OCI-LY7 (cell line): ENCODE measurements around the gene MSH2. TPM values are rescaled to one million over a fixed set of nuclear protein-coding genes. Genes with fewer than 3 reads are reported as not detected.

Experiments
- Bru-seq: library from RNA; stranded (reverse); fragments of 400-500 nt; gene quantifications from one replicate; lab custom pipeline; 2021; lab: Mats Ljungman, UMichigan
- BruChase-seq, 2 experiments: library from RNA; stranded (reverse); fragments of 400-500 nt; gene quantifications; one replicate each; lab custom pipeline; 2021; lab: Mats Ljungman, UMichigan
- BruUV-seq: library from RNA; stranded (reverse); fragments of 400-500 nt; replicated peaks from 2 replicates; lab custom pipeline; 2021; lab: Mats Ljungman, UMichigan
- CTCF ChIA-PET: fragments of 300-600 bp; sonication (Branson Sonifier 250); formaldehyde crosslinking; loops from one replicate; lab custom pipeline; 2022; ENCODE audit warnings: antibody characterized with exemption; ENCODE audit not compliant: unreplicated experiment; lab: Charles Lee
- POLR2A ChIA-PET: fragments of 300-600 bp; sonication (Branson Sonifier 250); formaldehyde crosslinking; loops from one replicate; lab custom pipeline; 2022; ENCODE audit warnings: antibody characterized with exemption; lab: Charles Lee
- DNase-seq: peaks from one replicate; pipeline ENCODE4 v3.0.0-alpha.2; 2015; ENCODE audit warnings: low spot score
- H2AFZ ChIP-seq: fragments of 200-600 bp; sonication (generic), shearing (Covaris generic); 2 replicates; pipeline ENCODE4 v1.6.1; 2014; ENCODE audit warnings: mild to moderate bottlenecking, antibody characterized with exemption, low read length, moderate library complexity
- H3K27ac ChIP-seq: fragments of 200-600 bp; sonication (generic); 2 replicates; pipeline ENCODE4 v1.5.1; 2014; ENCODE audit warnings: mixed run types, low read depth, mild to moderate bottlenecking, moderate library complexity, low read length, inconsistent platforms; ENCODE audit not compliant: poor library complexity, severe bottlenecking
- H3K36me3 ChIP-seq: fragments of 200-600 bp; sonication (generic); 2 replicates; pipeline ENCODE4 v1.6.1; 2014; ENCODE audit warnings: mild to moderate bottlenecking, antibody characterized with exemption, low read length, moderate library complexity, mixed read lengths; ENCODE audit not compliant: insufficient read depth
- H3K4me1 ChIP-seq: fragments of 200-600 bp; sonication (generic); 2 replicates; pipeline ENCODE4 v1.5.1; 2014; ENCODE audit warnings: mild to moderate bottlenecking, low read length; ENCODE audit not compliant: insufficient read depth, poor library complexity, severe bottlenecking
- H3K4me2 ChIP-seq: fragments of 200-600 bp; sonication (generic); 2 replicates; pipeline ENCODE4 v1.6.1; 2014; ENCODE audit warnings: mild to moderate bottlenecking, low read length
- H3K4me3 ChIP-seq: fragments of 200-600 bp; sonication (generic); 2 replicates; pipeline ENCODE4 v1.5.1; 2014; ENCODE audit warnings: mild to moderate bottlenecking, low read depth, low read length; ENCODE audit not compliant: poor library complexity, severe bottlenecking
- H3K79me2 ChIP-seq: fragments of 200-600 bp; sonication (generic); 2 replicates; pipeline ENCODE4 v1.6.1; 2016; ENCODE audit warnings: low read depth, mild to moderate bottlenecking, low read length, moderate library complexity, mixed read lengths; ENCODE audit not compliant: insufficient read depth
- H3K9me2 ChIP-seq: fragments of 200-600 bp; sonication (generic); 2 replicates; pipeline ENCODE4 v1.6.1; 2016; ENCODE audit warnings: mild to moderate bottlenecking, low read length, mixed read lengths; ENCODE audit not compliant: insufficient read depth
- H3K9me3 ChIP-seq: fragments of 200-600 bp; sonication (generic); 2 replicates; pipeline ENCODE4 v1.6.1; 2014; ENCODE audit warnings: mild to moderate bottlenecking, mixed run types, low read length, mixed read lengths
- H4K20me1 ChIP-seq: fragments of 200-600 bp; sonication (generic); 2 replicates; pipeline ENCODE4 v1.6.1; 2014; ENCODE audit warnings: mild to moderate bottlenecking, antibody characterized with exemption, low read length, moderate library complexity, mixed read lengths; ENCODE audit not compliant: insufficient read depth
- EZH2phosphoT487 ChIP-seq: fragments of 200-600 bp; sonication (generic); IDR thresholded peaks from 2 replicates; pipeline ENCODE4 v1.6.1; 2018; ENCODE audit warnings: low read depth, borderline replicate concordance, mild to moderate bottlenecking, mixed run types, antibody characterized with exemption, low read length, moderate library complexity, mixed read lengths
- intact Hi-C: fragments of 100-400 bp; cut with micrococcal nuclease; formaldehyde crosslinking; loops from one replicate; pipeline ENCODE4 v1.10.0; 2022; ENCODE audit not compliant: unreplicated experiment
- long read RNA-seq: library from polyadenylated mRNA; stranded (forward); transcript quantifications from one replicate; pipeline ENCODE4 v2.0.0, GENCODE V29; 2022
- total RNA-seq, 2 experiments: library from RNA; depleted of rRNA in 1 of 2; stranded (reverse); fragments of >200 nt in 1 of 2; shearing (Covaris generic) in 1 of 2; gene quantifications; 2 replicates each; pipeline ENCODE4 v1.2.3, GENCODE V29; 2014 to 2022
- TF ChIP-seq, protein P1 (sequence below): fragments of 200-600 bp; sonication (generic); conservative IDR thresholded peaks from 2 replicates; pipeline ENCODE4 v1.5.1; 2014; ENCODE audit warnings: mild to moderate bottlenecking, antibody characterized with exemption, low read length, moderate library complexity, mixed read lengths

MSH2 gene
- total RNA-seq (2014; rRNA removed; shearing (Covaris generic)) (96.8 and 107 TPM in 2 replicates), total RNA-seq (2022) (94.8 and 97.8 TPM in 2 replicates), Bru-seq, nascent RNA (percentile 81 among the genes with signal in this experiment), BruChase-seq, experiment 1, labeled RNA remaining after a 6-hour chase (percentile 88 among the genes with signal in this experiment), BruChase-seq, experiment 2, labeled RNA remaining after a 2-hour chase (percentile 84 among the genes with signal in this experiment)
- long read RNA-seq, full-length matches to known transcripts: 173 of 244 reads
- long read RNA-seq, partial matches to known transcripts: 33 of 244 reads
- long read RNA-seq, other reads (novel, unspliced or antisense): 38 of 244 reads

DNA sequence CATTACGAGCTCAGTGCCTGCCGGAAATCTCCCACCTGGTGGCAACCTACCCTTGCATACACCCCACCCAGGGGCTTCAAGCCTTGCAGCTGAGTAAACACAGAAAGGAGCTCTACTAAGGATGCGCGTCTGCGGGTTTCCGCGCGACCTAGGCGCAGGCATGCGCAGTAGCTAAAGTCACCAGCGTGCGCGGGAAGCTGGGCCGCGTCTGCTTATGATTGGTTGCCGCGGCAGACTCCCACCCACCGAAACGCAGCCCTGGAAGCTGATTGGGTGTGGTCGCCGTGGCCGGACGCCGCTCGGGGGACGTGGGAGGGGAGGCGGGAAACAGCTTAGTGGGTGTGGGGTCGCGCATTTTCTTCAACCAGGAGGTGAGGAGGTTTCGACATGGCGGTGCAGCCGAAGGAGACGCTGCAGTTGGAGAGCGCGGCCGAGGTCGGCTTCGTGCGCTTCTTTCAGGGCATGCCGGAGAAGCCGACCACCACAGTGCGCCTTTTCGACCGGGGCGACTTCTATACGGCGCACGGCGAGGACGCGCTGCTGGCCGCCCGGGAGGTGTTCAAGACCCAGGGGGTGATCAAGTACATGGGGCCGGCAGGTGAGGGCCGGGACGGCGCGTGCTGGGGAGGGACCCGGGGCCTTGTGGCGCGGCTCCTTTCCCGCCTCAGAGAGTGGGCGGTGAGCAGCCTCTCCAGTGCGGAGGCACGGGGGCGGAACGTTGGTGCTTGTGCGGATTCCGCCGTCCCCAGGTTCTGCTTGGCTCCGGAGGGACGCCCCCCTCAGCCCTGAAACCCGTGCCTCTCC lies at the start of gene MSH2:
MSH2 (plus strand) TSS at position 352 of the 804 bp plus-strand sequence; CDS start at position 388, 36 bp downstream.
- peak within 1 kb of the TSS; percentile 86 for H3K4me3 ChIP-seq
- peaks cover 47% of the 10 kb centered on the region for H3K79me2 ChIP-seq
- peaks cover 28% of the 10 kb centered on the region for H3K36me3 ChIP-seq
- H3K27ac ChIP-seq: peak within 1 kb of the TSS; percentile 68
- peaks cover 20% of the 10 kb centered on the region for H3K4me1 ChIP-seq
- DNase-seq: peak; percentile 98
- no peaks in the 10 kb centered on the region for H3K9me2 ChIP-seq
- peaks cover 16% of the 10 kb centered on the region; the same call in 1 of the 2 replicates for H3K9me3 ChIP-seq
- CTCF ChIA-PET: interaction anchor here (0.9 to 1.0 kb wide), 2 partner anchors 35 to 252 kb away, joined by 3 read pairs; no protein-coding TSS in a partner anchor
- H3K4me2 ChIP-seq: peak within 1 kb of the TSS; percentile 84
- intact Hi-C loops: loop anchor here (2.0 to 5.0 kb wide), 4 partner anchors 118 to 379 kb away; partner anchors contain the start of gene MSH6
- H4K20me1 ChIP-seq: peaks cover 8% of the 10 kb centered on the region; the same call in 1 of the 2 replicates
- BruUV-seq: no TSS peak
- peak within 1 kb of the TSS; percentile 80 for H2AFZ ChIP-seq
- TF ChIP-seq, protein P1, sequence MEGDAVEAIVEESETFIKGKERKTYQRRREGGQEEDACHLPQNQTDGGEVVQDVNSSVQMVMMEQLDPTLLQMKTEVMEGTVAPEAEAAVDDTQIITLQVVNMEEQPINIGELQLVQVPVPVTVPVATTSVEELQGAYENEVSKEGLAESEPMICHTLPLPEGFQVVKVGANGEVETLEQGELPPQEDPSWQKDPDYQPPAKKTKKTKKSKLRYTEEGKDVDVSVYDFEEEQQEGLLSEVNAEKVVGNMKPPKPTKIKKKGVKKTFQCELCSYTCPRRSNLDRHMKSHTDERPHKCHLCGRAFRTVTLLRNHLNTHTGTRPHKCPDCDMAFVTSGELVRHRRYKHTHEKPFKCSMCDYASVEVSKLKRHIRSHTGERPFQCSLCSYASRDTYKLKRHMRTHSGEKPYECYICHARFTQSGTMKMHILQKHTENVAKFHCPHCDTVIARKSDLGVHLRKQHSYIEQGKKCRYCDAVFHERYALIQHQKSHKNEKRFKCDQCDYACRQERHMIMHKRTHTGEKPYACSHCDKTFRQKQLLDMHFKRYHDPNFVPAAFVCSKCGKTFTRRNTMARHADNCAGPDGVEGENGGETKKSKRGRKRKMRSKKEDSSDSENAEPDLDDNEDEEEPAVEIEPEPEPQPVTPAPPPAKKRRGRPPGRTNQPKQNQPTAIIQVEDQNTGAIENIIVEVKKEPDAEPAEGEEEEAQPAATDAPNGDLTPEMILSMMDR: no peak; the same call in 1 of the 2 replicates
- TF ChIP-seq EZH2phosphoT487: no peak
- POLR2A ChIA-PET: interaction anchor here (0.5 to 2.1 kb wide), 16 partner anchors 9 to 1027 kb away, joined by 3 to 11 read pairs (median 4); no protein-coding TSS in a partner anchor

DNA sequence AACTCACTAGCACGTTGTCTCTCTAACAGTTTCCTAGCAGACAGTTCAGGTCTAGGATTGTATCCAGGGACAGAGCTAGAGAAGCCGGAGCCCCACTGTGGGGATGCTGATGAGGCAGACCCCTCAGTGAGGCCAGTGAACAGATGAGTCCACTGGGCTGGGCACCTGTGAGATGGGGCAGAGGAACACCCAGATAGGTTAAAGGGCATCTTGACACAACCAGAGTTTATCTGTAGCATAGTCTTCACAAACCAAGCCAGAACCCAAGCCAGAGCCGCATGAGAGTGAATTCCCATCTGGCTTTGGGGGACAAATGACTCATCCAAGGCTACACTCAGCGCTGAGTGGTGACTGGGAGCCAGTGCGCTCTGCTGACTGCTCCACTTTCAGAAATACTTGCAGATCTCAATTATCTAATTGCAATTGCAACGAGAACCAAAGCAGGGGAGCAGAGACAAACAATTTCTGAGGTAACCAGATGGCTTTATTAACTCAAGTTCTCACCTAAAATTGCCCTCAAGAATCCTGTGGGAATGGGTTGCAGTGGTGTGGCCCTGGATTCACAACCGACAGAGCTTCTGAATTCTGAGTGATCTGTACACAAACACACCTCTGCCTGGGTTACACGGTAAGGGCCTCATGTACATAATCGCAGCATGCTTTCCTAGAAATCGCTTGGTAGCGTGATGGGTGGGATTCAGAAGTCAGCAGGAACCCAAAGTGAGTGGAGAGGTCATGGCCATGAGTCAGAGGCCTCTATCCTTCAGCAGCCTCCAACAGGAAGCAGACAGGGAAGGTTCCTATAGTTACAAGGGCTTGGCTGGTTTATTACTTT lies 48.7 kb upstream of the MSH2 start:
- BruUV-seq: no TSS peak
- ChIA-PET POLR2A (interaction anchor here (0.5 to 0.7 kb wide), 3 partner anchors 36 to 267 kb away, joined by 3 to 6 read pairs (median 3); no protein-coding TSS in a partner anchor), CTCF (no interaction called here)
- H3K4me2 ChIP-seq: no peak overlapping the region
- H3K9me2 ChIP-seq: no peaks in the 10 kb centered on the region
- H3K4me1 ChIP-seq: no peaks in the 10 kb centered on the region
- no peak overlapping the region for H3K4me3 ChIP-seq
- no peak overlapping the region for H2AFZ ChIP-seq
- intact Hi-C loops: no loop called here
- no peaks in the 10 kb centered on the region for H3K9me3 ChIP-seq
- no peaks in the 10 kb centered on the region for H4K20me1 ChIP-seq
- TF ChIP-seq EZH2phosphoT487: no peak
- TF ChIP-seq, protein P1: no peak
- no peak overlapping the region for H3K27ac ChIP-seq
- no peak for DNase-seq
- H3K36me3 ChIP-seq: no peaks in the 10 kb centered on the region
- H3K79me2 ChIP-seq: no peaks in the 10 kb centered on the region
